ENCODE results near the gene TP53I13. TPM values are rescaled to one million over a fixed set of nuclear protein-coding genes. Genes with fewer than 3 reads are reported as not detected.

TP53I13 gene
- total and polyA plus RNA-seq, 2 of the 13 experiments (the other 11 are each of a cell fraction or from before 2014, with no cell fraction given) = 16.9 to 25.7 TPM

DNA sequence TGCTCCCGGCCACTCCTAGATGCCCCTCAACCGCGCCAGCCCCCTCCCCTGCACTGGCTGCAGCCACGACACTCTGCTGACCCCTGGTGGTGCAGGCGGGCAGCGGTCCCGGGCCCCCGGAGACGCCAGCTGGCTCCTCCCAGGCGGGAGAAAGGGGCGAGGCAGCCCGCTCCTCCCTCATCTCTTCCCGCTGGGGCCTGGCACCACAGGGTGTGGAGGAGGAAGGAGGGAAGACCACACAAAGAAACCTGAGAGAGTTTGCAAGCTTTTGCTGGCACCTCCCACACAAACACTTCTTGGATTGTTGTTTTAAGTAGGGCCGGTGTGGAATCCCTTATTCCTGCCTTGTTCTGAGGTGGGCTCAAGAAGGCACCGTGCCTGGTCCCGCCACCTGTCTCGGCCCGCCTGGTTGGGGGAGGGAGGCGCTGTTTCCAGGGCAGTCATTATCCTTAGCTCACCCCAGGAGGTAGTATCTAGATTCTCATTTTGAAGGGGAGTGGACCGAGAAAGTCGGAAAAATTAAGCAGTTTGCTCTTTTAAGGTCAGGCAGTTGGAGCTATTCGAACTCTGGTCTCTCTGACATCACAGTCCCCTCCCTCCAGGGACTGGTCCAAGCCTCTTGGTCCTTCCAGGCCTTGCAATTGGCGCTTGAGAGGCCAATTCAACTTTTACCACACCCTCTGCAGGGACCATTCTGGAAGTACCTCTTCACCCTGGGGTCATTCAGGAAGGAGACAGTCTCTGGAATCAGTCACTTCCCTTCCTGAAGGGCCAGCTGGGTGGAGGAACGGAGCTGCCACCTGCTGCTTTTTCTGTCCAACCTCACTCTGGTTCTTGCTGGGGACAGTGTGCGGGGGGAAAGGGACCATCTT, 23.5 kb downstream of the TP53I13 start (continued):
- TF ChIP-seq KMT2A (CRISPR knock-in tag; IDR thresholded peaks at IDR 0.05) = no peak
- peak; percentile 48 for TF ChIP-seq ELF1 (CRISPR knock-in tag; IDR thresholded peaks at IDR 0.05)
- no peak for TF ChIP-seq ZNF292 (CRISPR knock-in tag; IDR thresholded peaks at IDR 0.05; ENCODE audit: borderline replicate concordance, low read depth)
- no peak for TF ChIP-seq ZBTB38 (CRISPR knock-in tag; IDR thresholded peaks at IDR 0.05)
- no peak for TF ChIP-seq ZNF589 (CRISPR knock-in tag; conservative IDR thresholded peaks at IDR 0.05)
- TF ChIP-seq, protein P1, sequence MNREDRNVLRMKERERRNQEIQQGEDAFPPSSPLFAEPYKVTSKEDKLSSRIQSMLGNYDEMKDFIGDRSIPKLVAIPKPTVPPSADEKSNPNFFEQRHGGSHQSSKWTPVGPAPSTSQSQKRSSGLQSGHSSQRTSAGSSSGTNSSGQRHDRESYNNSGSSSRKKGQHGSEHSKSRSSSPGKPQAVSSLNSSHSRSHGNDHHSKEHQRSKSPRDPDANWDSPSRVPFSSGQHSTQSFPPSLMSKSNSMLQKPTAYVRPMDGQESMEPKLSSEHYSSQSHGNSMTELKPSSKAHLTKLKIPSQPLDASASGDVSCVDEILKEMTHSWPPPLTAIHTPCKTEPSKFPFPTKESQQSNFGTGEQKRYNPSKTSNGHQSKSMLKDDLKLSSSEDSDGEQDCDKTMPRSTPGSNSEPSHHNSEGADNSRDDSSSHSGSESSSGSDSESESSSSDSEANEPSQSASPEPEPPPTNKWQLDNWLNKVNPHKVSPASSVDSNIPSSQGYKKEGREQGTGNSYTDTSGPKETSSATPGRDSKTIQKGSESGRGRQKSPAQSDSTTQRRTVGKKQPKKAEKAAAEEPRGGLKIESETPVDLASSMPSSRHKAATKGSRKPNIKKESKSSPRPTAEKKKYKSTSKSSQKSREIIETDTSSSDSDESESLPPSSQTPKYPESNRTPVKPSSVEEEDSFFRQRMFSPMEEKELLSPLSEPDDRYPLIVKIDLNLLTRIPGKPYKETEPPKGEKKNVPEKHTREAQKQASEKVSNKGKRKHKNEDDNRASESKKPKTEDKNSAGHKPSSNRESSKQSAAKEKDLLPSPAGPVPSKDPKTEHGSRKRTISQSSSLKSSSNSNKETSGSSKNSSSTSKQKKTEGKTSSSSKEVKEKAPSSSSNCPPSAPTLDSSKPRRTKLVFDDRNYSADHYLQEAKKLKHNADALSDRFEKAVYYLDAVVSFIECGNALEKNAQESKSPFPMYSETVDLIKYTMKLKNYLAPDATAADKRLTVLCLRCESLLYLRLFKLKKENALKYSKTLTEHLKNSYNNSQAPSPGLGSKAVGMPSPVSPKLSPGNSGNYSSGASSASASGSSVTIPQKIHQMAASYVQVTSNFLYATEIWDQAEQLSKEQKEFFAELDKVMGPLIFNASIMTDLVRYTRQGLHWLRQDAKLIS (CRISPR knock-in tag; IDR thresholded peaks at IDR 0.05) = no peak
- TF ChIP-seq MZF1 (CRISPR knock-in tag; IDR thresholded peaks at IDR 0.05; ENCODE audit: borderline replicate concordance) = no peak
- TF ChIP-seq SALL2 (CRISPR knock-in tag; IDR thresholded peaks at IDR 0.05) = peak; percentile 78; the same call in 1 of the 2 replicates
- no peak for TF ChIP-seq CEBPB (IDR thresholded peaks at IDR 0.05; ENCODE audit: borderline replicate concordance, low read depth, low read length)
- TF ChIP-seq ZNF121 (CRISPR knock-in tag; IDR thresholded peaks at IDR 0.05) = peak; percentile 16; the same call in 1 of the 2 replicates
- no peak for TF ChIP-seq FOXO1 (CRISPR knock-in tag; IDR thresholded peaks at IDR 0.05)
- TF ChIP-seq, protein P2, sequence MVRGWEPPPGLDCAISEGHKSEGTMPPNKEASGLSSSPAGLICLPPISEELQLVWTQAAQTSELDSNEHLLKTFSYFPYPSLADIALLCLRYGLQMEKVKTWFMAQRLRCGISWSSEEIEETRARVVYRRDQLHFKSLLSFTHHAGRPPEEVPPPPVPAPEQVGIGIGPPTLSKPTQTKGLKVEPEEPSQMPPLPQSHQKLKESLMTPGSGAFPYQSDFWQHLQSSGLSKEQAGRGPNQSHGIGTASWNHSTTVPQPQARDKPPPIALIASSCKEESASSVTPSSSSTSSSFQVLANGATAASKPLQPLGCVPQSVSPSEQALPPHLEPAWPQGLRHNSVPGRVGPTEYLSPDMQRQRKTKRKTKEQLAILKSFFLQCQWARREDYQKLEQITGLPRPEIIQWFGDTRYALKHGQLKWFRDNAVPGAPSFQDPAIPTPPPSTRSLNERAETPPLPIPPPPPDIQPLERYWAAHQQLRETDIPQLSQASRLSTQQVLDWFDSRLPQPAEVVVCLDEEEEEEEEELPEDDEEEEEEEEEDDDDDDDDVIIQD (CRISPR knock-in tag; IDR thresholded peaks at IDR 0.05; ENCODE audit: low read depth) = peak; percentile 33; the same call in 1 of the 2 replicates
- TF ChIP-seq ETV6 (CRISPR knock-in tag; conservative IDR thresholded peaks at IDR 0.05) = no peak; the same call in 1 of the 2 replicates
- TF ChIP-seq SYNCRIP (IDR thresholded peaks at IDR 0.05; ENCODE audit: insufficient read depth, low read depth, low read length) = no peak
- no peak for TF ChIP-seq ARNT (IDR thresholded peaks at IDR 0.05)
- no peak for TF ChIP-seq NFE2L1 (CRISPR knock-in tag; IDR thresholded peaks at IDR 0.05; ENCODE audit: borderline replicate concordance)
- TF ChIP-seq SMARCE1 (IDR thresholded peaks at IDR 0.05; ENCODE audit: borderline replicate concordance) = no peak
- TF ChIP-seq, protein P3, sequence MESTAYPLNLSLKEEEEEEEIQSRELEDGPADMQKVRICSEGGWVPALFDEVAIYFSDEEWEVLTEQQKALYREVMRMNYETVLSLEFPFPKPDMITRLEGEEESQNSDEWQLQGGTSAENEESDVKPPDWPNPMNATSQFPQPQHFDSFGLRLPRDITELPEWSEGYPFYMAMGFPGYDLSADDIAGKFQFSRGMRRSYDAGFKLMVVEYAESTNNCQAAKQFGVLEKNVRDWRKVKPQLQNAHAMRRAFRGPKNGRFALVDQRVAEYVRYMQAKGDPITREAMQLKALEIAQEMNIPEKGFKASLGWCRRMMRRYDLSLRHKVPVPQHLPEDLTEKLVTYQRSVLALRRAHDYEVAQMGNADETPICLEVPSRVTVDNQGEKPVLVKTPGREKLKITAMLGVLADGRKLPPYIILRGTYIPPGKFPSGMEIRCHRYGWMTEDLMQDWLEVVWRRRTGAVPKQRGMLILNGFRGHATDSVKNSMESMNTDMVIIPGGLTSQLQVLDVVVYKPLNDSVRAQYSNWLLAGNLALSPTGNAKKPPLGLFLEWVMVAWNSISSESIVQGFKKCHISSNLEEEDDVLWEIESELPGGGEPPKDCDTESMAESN (CRISPR knock-in tag; conservative IDR thresholded peaks at IDR 0.05) = peak; percentile 32; the same call in 1 of the 2 replicates
- TF ChIP-seq ATAD3A (CRISPR knock-in tag; IDR thresholded peaks at IDR 0.05) = no peak
- TF ChIP-seq, protein P4, sequence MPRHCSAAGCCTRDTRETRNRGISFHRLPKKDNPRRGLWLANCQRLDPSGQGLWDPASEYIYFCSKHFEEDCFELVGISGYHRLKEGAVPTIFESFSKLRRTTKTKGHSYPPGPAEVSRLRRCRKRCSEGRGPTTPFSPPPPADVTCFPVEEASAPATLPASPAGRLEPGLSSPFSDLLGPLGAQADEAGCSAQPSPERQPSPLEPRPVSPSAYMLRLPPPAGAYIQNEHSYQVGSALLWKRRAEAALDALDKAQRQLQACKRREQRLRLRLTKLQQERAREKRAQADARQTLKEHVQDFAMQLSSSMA (CRISPR knock-in tag; IDR thresholded peaks at IDR 0.05) = no peak
- TF ChIP-seq ELF3 (CRISPR knock-in tag; IDR thresholded peaks at IDR 0.05) = 0 out of 2 replicates have a peak, but pooled peaks have one; percentile 40
- TF ChIP-seq KDM5A (IDR thresholded peaks at IDR 0.05; ENCODE audit: borderline replicate concordance, low read length) = no peak; the same call in 1 of the 2 replicates
- peak; percentile 93 for TF ChIP-seq ZNF263 (CRISPR knock-in tag; IDR thresholded peaks at IDR 0.05)

All from HepG2 (cell line).